ENCODE measurements around the gene ANKRD29.

ANKRD29 gene

DNA sequence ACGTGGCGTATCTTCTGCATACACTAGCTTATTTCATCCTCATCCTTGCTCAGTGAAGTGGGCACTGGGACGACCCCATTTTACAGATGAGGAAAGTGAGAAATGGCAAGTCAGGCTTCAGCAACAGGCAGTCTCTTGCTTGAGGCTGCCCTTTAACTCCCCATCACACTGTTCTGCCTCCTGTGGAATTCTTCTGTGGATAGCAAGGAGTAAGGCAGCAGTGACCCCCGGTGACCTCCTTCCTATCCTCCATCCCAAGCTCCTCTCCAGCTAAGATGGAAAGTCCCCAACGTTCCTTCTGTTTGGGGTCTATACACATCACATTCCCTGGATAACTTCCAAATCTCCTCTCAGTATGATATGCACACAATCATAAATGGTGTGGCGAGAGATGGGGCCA is 10.5 kb downstream of the ANKRD29 start:
- peaks cover 0 to 24% (median 0%) of the 10 kb centered on the region in 3 experiments for H3K27me3 ChIP-seq (ENCODE audit: control insufficient read depth in 3 of 3, insufficient read depth in 3 of 3, low read depth in 1 of 3, low read length in 3 of 3)
- DNase-seq (ENCODE audit: low spot score): no peak
- no peaks in the 10 kb centered on the region for H3K79me1 ChIP-seq (ENCODE audit: low read depth, low read length)
- no CpG with 5 or more reads among the region's 6 CpGs for WGBS, 2 donors (ENCODE audit: extremely low coverage in 2 of 2, insufficient read length in 2 of 2, insufficient replicate concordance in 1 of 2)
- H3K14ac ChIP-seq (ENCODE audit: low read length): no peak overlapping the region
- H3K4me3 ChIP-seq (ENCODE audit: low read length in 2 of 2): no peak overlapping the region
- no peak overlapping the region for H3K4me2 ChIP-seq (ENCODE audit: insufficient read depth, low read length, poor library complexity, severe bottlenecking)
- no peak overlapping the region for H2BK15ac ChIP-seq (ENCODE audit: low read length)
- H2BK12ac ChIP-seq (ENCODE audit: low read length): no peak overlapping the region
- H2BK120ac ChIP-seq (ENCODE audit: low read depth, low read length): no peak overlapping the region
- no peak overlapping the region for H2AK5ac ChIP-seq (ENCODE audit: low read depth, low read length)
- H3K27ac ChIP-seq (replicated peaks; ENCODE audit: low read length): no peak overlapping the region
- no peaks in the 10 kb centered on the region for H3K36me3 ChIP-seq (replicated peaks in 1 of 2; ENCODE audit: control insufficient read depth in 2 of 2, insufficient read depth in 2 of 2, low read length in 2 of 2)
- H3K18ac ChIP-seq (ENCODE audit: low read length): no peak overlapping the region
- H4K91ac ChIP-seq (ENCODE audit: low read depth, low read length, poor library complexity): no peak overlapping the region
- H3K9ac ChIP-seq (ENCODE audit: low read depth, low read length, poor library complexity): no peak overlapping the region
- H2AFZ ChIP-seq (ENCODE audit: low read length): no peak overlapping the region
- no peaks in the 10 kb centered on the region for H3K9me3 ChIP-seq (replicated peaks in 1 of 2; ENCODE audit: control insufficient read depth in 2 of 2, insufficient read depth in 1 of 2, low read depth in 1 of 2, low read length in 2 of 2)
- no peak overlapping the region for H3K4ac ChIP-seq (ENCODE audit: low read length)
- H3K23ac ChIP-seq (ENCODE audit: low read depth, low read length, poor library complexity): no peak overlapping the region
- H2BK5ac ChIP-seq (ENCODE audit: low read length): no peak overlapping the region
- H4K8ac ChIP-seq (ENCODE audit: low read depth, low read length): no peak overlapping the region
- H3K4me1 ChIP-seq (ENCODE audit: control insufficient read depth in 2 of 2, insufficient read depth in 1 of 2, low read depth in 1 of 2, low read length in 2 of 2): peaks cover 0 to 8% of the 10 kb centered on the region in 2 donors

DNA sequence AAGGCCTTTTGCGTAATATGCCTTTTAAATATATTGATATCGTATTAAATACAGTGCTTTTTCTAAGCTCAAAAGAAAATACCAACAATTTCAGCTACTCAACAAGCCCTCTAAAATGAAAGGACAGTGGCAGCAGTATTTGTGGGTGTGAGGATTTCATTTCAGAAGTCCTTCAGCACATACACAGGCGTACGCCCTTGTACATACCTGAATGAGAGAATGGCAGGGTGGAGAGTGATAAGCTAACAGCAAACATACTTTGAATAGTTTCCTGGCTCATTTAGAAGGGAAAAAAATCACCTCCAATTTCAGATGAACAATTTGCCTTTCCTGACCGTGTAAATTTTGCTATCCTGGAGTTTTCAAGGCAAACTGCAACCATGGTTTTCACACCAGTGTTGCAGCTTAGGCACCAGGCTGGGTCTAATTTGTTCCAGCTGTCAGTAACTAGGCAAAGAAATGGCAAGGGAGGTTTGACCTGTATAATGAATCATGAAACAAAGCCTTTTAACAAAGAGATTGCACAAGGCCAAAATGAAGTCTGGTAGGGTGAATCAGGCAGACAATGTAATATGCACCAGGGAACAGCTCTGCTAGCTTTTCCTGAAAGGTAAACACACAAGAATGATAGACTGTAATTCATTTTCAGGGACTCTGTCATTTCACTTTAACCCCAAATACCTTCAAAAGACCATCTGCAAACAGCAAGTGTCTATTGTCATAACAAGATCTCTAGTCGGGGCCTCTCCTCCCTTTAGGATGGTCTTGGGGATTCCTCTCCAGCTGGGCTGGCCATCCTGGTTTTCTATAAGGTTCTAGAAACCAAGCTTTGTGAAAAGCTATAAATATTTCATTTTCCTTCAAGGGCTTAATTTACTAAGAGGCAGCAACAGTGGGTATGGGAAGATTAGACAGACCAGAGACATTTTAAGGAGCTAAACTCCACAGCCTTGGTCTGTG is 11.5 kb downstream of the ANKRD29 start:
- Histone ChIP-seq H3K9ac (ENCODE audit: low read depth, low read length, poor library complexity) (no peak overlapping the region), H3K36me3 (replicated peaks in 1 of 2; ENCODE audit: control insufficient read depth in 2 of 2, insufficient read depth in 2 of 2, low read length in 2 of 2) (no peaks in the 10 kb centered on the region), H3K4me1 (ENCODE audit: control insufficient read depth in 2 of 2, insufficient read depth in 1 of 2, low read depth in 1 of 2, low read length in 2 of 2) (peaks cover 0 to 8% of the 10 kb centered on the region in 2 donors), H3K27me3 (ENCODE audit: control insufficient read depth in 3 of 3, insufficient read depth in 3 of 3, low read depth in 1 of 3, low read length in 3 of 3) (peaks cover 0 to 20% (median 0%) of the 10 kb centered on the region in 3 experiments), H3K4ac (ENCODE audit: low read length) (no peak overlapping the region), H3K4me3 (ENCODE audit: low read length in 2 of 2) (no peak overlapping the region), H2AK5ac (ENCODE audit: low read depth, low read length) (no peak overlapping the region), H2BK5ac (ENCODE audit: low read length) (no peak overlapping the region), H3K79me1 (ENCODE audit: low read depth, low read length) (no peaks in the 10 kb centered on the region), H3K27ac (replicated peaks; ENCODE audit: low read length) (no peak overlapping the region), H3K23ac (ENCODE audit: low read depth, low read length, poor library complexity) (no peak overlapping the region), H3K4me2 (ENCODE audit: insufficient read depth, low read length, poor library complexity, severe bottlenecking) (no peak overlapping the region), H3K14ac (ENCODE audit: low read length) (no peak overlapping the region), H2BK15ac (ENCODE audit: low read length) (no peak overlapping the region), H3K18ac (ENCODE audit: low read length) (no peak overlapping the region), H4K91ac (ENCODE audit: low read depth, low read length, poor library complexity) (no peak overlapping the region), H2BK120ac (ENCODE audit: low read depth, low read length) (no peak overlapping the region), H4K8ac (ENCODE audit: low read depth, low read length) (no peak overlapping the region), H2AFZ (ENCODE audit: low read length) (no peak overlapping the region), H2BK12ac (ENCODE audit: low read length) (no peak overlapping the region), H3K9me3 (replicated peaks in 1 of 2; ENCODE audit: control insufficient read depth in 2 of 2, insufficient read depth in 1 of 2, low read depth in 1 of 2, low read length in 2 of 2) (no peaks in the 10 kb centered on the region)
- no CpG with 5 or more reads among the region's 6 CpGs for WGBS, 2 donors (ENCODE audit: extremely low coverage in 2 of 2, insufficient read length in 2 of 2, insufficient replicate concordance in 1 of 2)
- DNase-seq (ENCODE audit: low spot score): no peak

DNA sequence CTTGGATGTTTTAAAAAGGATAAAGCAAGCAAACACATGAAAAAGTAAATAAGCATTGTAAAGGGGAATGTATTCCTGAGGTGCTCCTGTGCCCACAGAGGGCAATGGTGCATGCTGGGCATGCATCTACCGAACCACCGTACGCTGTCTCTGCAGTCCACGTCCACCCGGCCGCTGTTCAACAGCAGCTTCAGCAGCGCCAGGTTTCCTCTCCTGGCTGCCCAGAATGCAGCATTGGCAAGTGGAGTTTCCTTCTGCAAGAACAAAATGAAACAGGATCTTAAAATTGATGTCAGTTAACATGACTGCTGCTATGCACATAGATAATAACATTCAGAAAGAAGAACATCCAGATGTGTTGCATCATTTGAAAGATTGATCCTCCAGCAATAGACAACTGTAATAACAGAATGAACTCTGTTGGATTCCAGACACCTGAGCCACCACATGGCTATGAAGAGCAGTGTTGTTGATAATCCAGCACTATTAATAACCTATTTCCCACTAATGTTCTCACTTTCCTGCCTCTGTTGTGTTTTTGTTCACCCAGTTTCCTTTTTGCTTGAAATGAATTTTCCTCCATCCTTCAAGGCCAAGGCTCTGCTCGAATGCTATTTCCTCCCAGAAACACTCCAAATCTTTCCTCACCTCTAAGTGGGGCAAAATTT is 13.6 kb downstream of the ANKRD29 start:
- Histone ChIP-seq H3K4me2 (ENCODE audit: insufficient read depth, low read length, poor library complexity, severe bottlenecking) (no peak overlapping the region), H3K4me1 (ENCODE audit: control insufficient read depth in 2 of 2, insufficient read depth in 1 of 2, low read depth in 1 of 2, low read length in 2 of 2) (peaks cover 0 to 8% of the 10 kb centered on the region in 2 donors), H3K9me3 (replicated peaks in 1 of 2; ENCODE audit: control insufficient read depth in 2 of 2, insufficient read depth in 1 of 2, low read depth in 1 of 2, low read length in 2 of 2) (no peaks in the 10 kb centered on the region), H4K91ac (ENCODE audit: low read depth, low read length, poor library complexity) (no peak overlapping the region), H3K9ac (ENCODE audit: low read depth, low read length, poor library complexity) (no peak overlapping the region), H2BK12ac (ENCODE audit: low read length) (no peak overlapping the region), H3K18ac (ENCODE audit: low read length) (no peak overlapping the region), H2BK5ac (ENCODE audit: low read length) (no peak overlapping the region), H2AFZ (ENCODE audit: low read length) (no peak overlapping the region), H3K27me3 (ENCODE audit: control insufficient read depth in 3 of 3, insufficient read depth in 3 of 3, low read depth in 1 of 3, low read length in 3 of 3) (peaks cover 0 to 23% (median 0%) of the 10 kb centered on the region in 3 experiments), H3K4me3 (ENCODE audit: low read length in 2 of 2) (no peak overlapping the region), H3K14ac (ENCODE audit: low read length) (no peak overlapping the region), H4K8ac (ENCODE audit: low read depth, low read length) (no peak overlapping the region), H3K36me3 (replicated peaks in 1 of 2; ENCODE audit: control insufficient read depth in 2 of 2, insufficient read depth in 2 of 2, low read length in 2 of 2) (no peaks in the 10 kb centered on the region), H2BK120ac (ENCODE audit: low read depth, low read length) (no peak overlapping the region), H3K4ac (ENCODE audit: low read length) (no peak overlapping the region), H3K23ac (ENCODE audit: low read depth, low read length, poor library complexity) (no peak overlapping the region), H3K27ac (replicated peaks; ENCODE audit: low read length) (no peak overlapping the region), H2BK15ac (ENCODE audit: low read length) (no peak overlapping the region), H2AK5ac (ENCODE audit: low read depth, low read length) (no peak overlapping the region), H3K79me1 (ENCODE audit: low read depth, low read length) (no peaks in the 10 kb centered on the region)
- DNase-seq (ENCODE audit: low spot score): no peak
- WGBS, 2 donors (ENCODE audit: extremely low coverage in 2 of 2, insufficient read length in 2 of 2, insufficient replicate concordance in 1 of 2): no CpG with 5 or more reads among the region's 8 CpGs

DNA sequence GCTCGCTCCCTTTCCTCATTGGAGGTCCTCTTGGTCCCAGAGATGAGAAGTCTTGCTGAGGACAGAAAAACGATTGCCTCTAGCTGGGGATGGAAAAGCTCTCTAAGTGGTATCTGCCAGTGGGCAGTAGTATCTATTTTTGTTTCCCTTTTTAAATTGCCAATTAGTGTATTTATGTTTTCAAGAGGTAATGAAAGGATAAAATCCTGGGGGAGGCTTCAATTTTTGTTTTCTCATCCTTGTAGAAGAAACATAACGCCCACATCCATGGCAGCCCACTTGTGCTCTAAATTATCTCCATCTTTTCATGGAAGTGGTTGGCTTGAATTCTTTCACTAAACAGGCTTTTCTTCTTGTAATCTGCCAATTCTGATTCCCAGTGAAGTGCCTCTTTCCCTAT is 14.3 kb downstream of the ANKRD29 start:
- no peak overlapping the region for H2BK12ac ChIP-seq (ENCODE audit: low read length)
- no peaks in the 10 kb centered on the region for H3K36me3 ChIP-seq (replicated peaks in 1 of 2; ENCODE audit: control insufficient read depth in 2 of 2, insufficient read depth in 2 of 2, low read length in 2 of 2)
- no peak overlapping the region for H2AK5ac ChIP-seq (ENCODE audit: low read depth, low read length)
- no peak overlapping the region for H3K4ac ChIP-seq (ENCODE audit: low read length)
- no peak overlapping the region for H3K18ac ChIP-seq (ENCODE audit: low read length)
- H2AFZ ChIP-seq (ENCODE audit: low read length): no peak overlapping the region
- no peak overlapping the region for H2BK15ac ChIP-seq (ENCODE audit: low read length)
- H3K9me3 ChIP-seq (replicated peaks in 1 of 2; ENCODE audit: control insufficient read depth in 2 of 2, insufficient read depth in 1 of 2, low read depth in 1 of 2, low read length in 2 of 2): no peaks in the 10 kb centered on the region
- DNase-seq (ENCODE audit: low spot score): no peak
- H3K9ac ChIP-seq (ENCODE audit: low read depth, low read length, poor library complexity): no peak overlapping the region
- H4K91ac ChIP-seq (ENCODE audit: low read depth, low read length, poor library complexity): no peak overlapping the region
- no peak overlapping the region for H3K27ac ChIP-seq (replicated peaks; ENCODE audit: low read length)
- H2BK5ac ChIP-seq (ENCODE audit: low read length): no peak overlapping the region
- H3K23ac ChIP-seq (ENCODE audit: low read depth, low read length, poor library complexity): no peak overlapping the region
- no peak overlapping the region for H3K14ac ChIP-seq (ENCODE audit: low read length)
- no peak overlapping the region for H2BK120ac ChIP-seq (ENCODE audit: low read depth, low read length)
- no peak overlapping the region for H4K8ac ChIP-seq (ENCODE audit: low read depth, low read length)
- H3K79me1 ChIP-seq (ENCODE audit: low read depth, low read length): no peaks in the 10 kb centered on the region
- H3K4me2 ChIP-seq (ENCODE audit: insufficient read depth, low read length, poor library complexity, severe bottlenecking): no peak overlapping the region
- H3K27me3 ChIP-seq (ENCODE audit: control insufficient read depth in 3 of 3, insufficient read depth in 3 of 3, low read depth in 1 of 3, low read length in 3 of 3): peaks cover 0 to 23% (median 0%) of the 10 kb centered on the region in 3 experiments
- no peak overlapping the region for H3K4me3 ChIP-seq (ENCODE audit: low read length in 2 of 2)
- H3K4me1 ChIP-seq (ENCODE audit: control insufficient read depth in 2 of 2, insufficient read depth in 1 of 2, low read depth in 1 of 2, low read length in 2 of 2): peaks cover 0 to 8% of the 10 kb centered on the region in 2 donors
- WGBS, 2 donors (ENCODE audit: extremely low coverage in 2 of 2, insufficient read length in 2 of 2, insufficient replicate concordance in 1 of 2): no CpG with 5 or more reads among the region's 3 CpGs
